Type B pancreatic cell (in vitro differentiated cells): Measurements from ENCODE around the gene PGBD1. TPM values are rescaled to one million over a fixed set of nuclear protein-coding genes. Genes with fewer than 3 reads are reported as not detected.

Experiments used
- DNase-seq: peaks from one replicate; pipeline ENCODE4 v3.0.0; 2021; ENCODE audit warnings: mixed read lengths; ENCODE audit not compliant: unreplicated experiment; ENCODE audit errors: extremely low spot score
- H3K27ac Mint-ChIP-seq: 2 replicates; pipeline ENCODE4 v1.8.0; 2021; ENCODE audit warnings: mild to moderate bottlenecking, mixed read lengths
- H3K27me3 Mint-ChIP-seq: 2 replicates; pipeline ENCODE4 v1.8.0; 2021; ENCODE audit warnings: mixed read lengths
- H3K36me3 Mint-ChIP-seq: 2 replicates; pipeline ENCODE4 v1.8.0; 2021; ENCODE audit warnings: mixed read lengths
- H3K4me1 Mint-ChIP-seq: one replicate; pipeline ENCODE4 v1.8.0; 2021; ENCODE audit warnings: mixed read lengths; ENCODE audit not compliant: unreplicated experiment
- H3K4me3 Mint-ChIP-seq: 2 replicates; pipeline ENCODE4 v1.8.0; 2021; ENCODE audit warnings: mild to moderate bottlenecking, mixed read lengths
- H3K9me3 Mint-ChIP-seq: 2 replicates; pipeline ENCODE4 v1.8.0; 2021; ENCODE audit warnings: mixed read lengths
- CTCF ChIP-seq: fragments of 200-600 bp; sonication (generic); conservative IDR thresholded peaks from 2 replicates; pipeline ENCODE4 v1.5.0; 2021; ENCODE audit warnings: antibody characterized with exemption, mild to moderate bottlenecking
- total RNA-seq: library from RNA; stranded (reverse); gene quantifications from 2 replicates; pipeline ENCODE4 v1.2.1, GENCODE V29; 2021; ENCODE audit warnings: low replicate concordance

The PGBD1 gene
- total RNA-seq, 1 donor from 2014 or later: 7.9 TPM

GRCh38 chr6:28252009-28252975 lies 29.1 kb upstream of the PGBD1 start, which contains the start of gene ZKSCAN4:
TSS of gene ZKSCAN4 (minus strand) at chr6:28252269. CDS start at chr6:28251980, 289 bp downstream.
- Mint-ChIP-seq H3K9me3 (no peaks in the 10 kb centered on the region), H3K4me3 (peak within 1 kb of the TSS; percentile 99), H3K27ac (peak within 1 kb of the TSS; percentile 74), H3K4me1 (peaks cover 14% of the 10 kb centered on the region), H3K36me3 (peaks cover 3% of the 10 kb centered on the region), H3K27me3 (no peaks in the 10 kb centered on the region)
- no peak for TF ChIP-seq CTCF
- DNase-seq: peak; percentile 72

- Mint-ChIP-seq H3K4me3 (no peak overlapping the region), H3K27ac (no peak overlapping the region), H3K27me3 (peaks cover 4% of the 10 kb centered on the region), H3K9me3 (no peaks in the 10 kb centered on the region), H3K4me1 (peaks cover 14% of the 10 kb centered on the region), H3K36me3 (no peaks in the 10 kb centered on the region)
- DNase-seq: no peak
- no peak for TF ChIP-seq CTCF
Observed at GRCh38 chr6:28254121-28254519, 27.3 kb upstream of the PGBD1 start.

GRCh38 chr6:28257042-28257441 lies 24.3 kb upstream of the PGBD1 start:
- Mint-ChIP-seq H3K36me3 (no peaks in the 10 kb centered on the region), H3K4me3 (no peak overlapping the region), H3K27me3 (peaks cover 21% of the 10 kb centered on the region), H3K9me3 (no peaks in the 10 kb centered on the region), H3K27ac (no peak overlapping the region), H3K4me1 (peaks cover 6% of the 10 kb centered on the region)
- no peak for TF ChIP-seq CTCF
- no peak for DNase-seq

GRCh38 chr6:28258877-28259777 lies 22.2 kb upstream of the PGBD1 start, which contains the start of gene NKAPL:
TSS of gene NKAPL (plus strand) at chr6:28259297. CDS start at chr6:28259372, 75 bp downstream.
- Mint-ChIP-seq H3K4me3 (no peak within 1 kb of the TSS), H3K27me3 (peaks cover 37% of the 10 kb centered on the region), H3K36me3 (no peaks in the 10 kb centered on the region), H3K4me1 (no peaks in the 10 kb centered on the region), H3K27ac (no peak within 1 kb of the TSS), H3K9me3 (no peaks in the 10 kb centered on the region)
- no peak for TF ChIP-seq CTCF
- no peak for DNase-seq

GRCh38 chr6:28263922-28264321 lies 17.4 kb upstream of the PGBD1 start:
- no peak for TF ChIP-seq CTCF
- Mint-ChIP-seq H3K4me1 (no peaks in the 10 kb centered on the region), H3K27ac (no peak overlapping the region), H3K27me3 (peaks cover 37% of the 10 kb centered on the region), H3K9me3 (no peaks in the 10 kb centered on the region), H3K36me3 (no peaks in the 10 kb centered on the region), H3K4me3 (no peak overlapping the region)
- DNase-seq: no peak
